ENCODE measurements around the gene DENND1B.
A peak's percentile ranks its signal among the peaks of the same experiment; 100 is the strongest.

The DENND1B gene, protein sequence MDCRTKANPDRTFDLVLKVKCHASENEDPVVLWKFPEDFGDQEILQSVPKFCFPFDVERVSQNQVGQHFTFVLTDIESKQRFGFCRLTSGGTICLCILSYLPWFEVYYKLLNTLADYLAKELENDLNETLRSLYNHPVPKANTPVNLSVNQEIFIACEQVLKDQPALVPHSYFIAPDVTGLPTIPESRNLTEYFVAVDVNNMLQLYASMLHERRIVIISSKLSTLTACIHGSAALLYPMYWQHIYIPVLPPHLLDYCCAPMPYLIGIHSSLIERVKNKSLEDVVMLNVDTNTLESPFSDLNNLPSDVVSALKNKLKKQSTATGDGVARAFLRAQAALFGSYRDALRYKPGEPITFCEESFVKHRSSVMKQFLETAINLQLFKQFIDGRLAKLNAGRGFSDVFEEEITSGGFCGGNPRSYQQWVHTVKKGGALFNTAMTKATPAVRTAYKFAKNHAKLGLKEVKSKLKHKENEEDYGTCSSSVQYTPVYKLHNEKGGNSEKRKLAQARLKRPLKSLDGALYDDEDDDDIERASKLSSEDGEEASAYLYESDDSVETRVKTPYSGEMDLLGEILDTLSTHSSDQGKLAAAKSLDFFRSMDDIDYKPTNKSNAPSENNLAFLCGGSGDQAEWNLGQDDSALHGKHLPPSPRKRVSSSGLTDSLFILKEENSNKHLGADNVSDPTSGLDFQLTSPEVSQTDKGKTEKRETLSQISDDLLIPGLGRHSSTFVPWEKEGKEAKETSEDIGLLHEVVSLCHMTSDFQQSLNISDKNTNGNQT

DNA sequence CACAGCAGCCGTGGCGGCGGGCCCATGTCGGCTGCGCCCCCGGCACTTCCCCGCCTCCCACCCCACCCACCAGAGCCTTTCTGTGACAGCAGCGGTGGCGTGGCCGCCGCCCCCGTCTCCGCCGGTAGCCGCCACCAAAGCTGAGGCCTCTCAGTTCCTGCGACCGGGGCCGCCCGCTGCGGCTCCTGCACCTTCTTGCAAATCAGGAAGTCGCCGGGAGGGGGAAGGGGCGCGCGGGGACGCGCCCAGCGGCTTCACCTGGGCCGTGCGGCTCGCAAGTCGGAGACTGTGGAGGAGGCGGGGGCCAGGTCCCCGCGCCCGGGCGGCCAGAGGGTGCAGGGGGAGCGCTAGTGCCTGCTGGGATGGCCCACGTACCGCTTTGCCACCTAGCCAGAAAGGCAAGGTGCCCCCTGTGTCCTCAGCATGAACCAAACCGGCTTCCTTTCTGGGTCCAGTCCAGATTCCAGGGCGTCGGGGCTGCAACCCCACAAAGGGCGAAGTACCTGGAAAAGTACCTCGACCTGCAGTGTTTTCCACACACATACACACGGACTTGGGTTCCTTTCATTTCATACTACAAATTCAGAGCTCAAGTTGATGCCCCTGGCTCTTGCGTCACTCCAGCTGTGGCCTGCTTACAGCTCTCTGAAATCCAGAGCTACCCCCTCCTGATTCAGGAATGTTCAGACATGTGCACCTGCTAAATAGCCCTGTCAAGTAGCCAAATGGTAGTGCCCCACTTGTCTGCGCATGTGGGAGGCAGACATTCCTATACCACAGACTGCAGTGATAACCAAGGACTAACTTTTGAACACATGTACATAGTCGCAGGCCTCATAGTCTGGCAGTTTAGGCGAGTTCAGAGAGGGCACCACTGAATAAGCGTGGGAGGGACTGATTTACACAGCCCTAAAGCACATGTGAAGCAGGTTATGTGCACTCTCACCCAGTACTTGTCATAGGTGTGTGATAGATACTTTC, at the start of gene DENND1B:
Gene DENND1B (minus strand): TSS at position 199 of the 981 bp plus-strand sequence. CDS start 325 bp downstream, outside the sequence.
- TF ChIP-seq POLR2A (IDR thresholded peaks at IDR 0.05; ENCODE audit: low read depth, low read length), result 0 out of 2 replicates have a peak, but pooled peaks have one; percentile 12
- peak; percentile 75 for FAIRE-seq
- DNase-seq (ENCODE audit: insufficient read length, low spot score), result peak; percentile 16

DNA sequence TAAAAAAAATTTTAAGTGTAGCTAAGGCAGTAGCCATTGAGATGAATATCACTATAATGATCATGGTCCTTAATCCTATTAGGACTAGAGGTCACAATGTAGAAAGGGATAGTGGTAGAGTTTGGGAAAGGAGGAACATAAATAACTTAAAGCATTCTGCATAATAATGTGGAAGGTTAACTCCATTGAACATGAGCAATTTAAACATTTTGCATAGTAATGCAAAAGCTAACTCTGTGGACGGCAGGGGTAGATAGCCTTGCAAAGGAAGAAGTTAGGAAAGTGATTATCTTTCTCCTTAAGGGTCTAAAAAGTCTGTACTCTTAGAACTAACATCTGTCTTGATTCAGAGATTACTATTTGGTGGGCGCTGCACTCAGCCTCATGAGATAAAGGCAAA, 39.0 kb upstream of the DENND1B start:
- no peak for TF ChIP-seq POLR2A (IDR thresholded peaks at IDR 0.05; ENCODE audit: low read depth, low read length)
- DNase-seq (ENCODE audit: insufficient read length, low spot score), result no peak
- FAIRE-seq, result no peak

DNA sequence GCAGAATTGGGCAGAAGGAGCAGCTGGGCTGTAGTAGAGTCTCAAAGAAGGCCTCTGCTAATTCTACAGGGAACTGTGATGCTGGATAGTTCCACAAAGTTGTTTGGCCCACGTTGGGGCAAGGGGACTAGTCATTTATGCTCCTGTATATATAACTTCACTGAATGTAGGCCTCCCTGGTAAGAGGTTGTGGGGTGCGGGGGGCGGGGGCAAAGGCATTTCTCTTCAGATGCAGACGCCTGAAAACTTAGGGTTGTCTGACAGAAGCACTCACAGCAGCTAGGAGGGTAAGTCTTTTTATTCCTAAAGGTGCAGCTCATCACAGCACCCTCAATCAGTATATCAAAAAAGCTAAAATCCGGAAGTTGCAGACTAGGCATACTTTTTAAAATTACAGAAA, 38.5 kb upstream of the DENND1B start:
- DNase-seq (ENCODE audit: insufficient read length, low spot score) (no peak), FAIRE-seq (no peak)
- no peak for TF ChIP-seq POLR2A (IDR thresholded peaks at IDR 0.05; ENCODE audit: low read depth, low read length)

DNA sequence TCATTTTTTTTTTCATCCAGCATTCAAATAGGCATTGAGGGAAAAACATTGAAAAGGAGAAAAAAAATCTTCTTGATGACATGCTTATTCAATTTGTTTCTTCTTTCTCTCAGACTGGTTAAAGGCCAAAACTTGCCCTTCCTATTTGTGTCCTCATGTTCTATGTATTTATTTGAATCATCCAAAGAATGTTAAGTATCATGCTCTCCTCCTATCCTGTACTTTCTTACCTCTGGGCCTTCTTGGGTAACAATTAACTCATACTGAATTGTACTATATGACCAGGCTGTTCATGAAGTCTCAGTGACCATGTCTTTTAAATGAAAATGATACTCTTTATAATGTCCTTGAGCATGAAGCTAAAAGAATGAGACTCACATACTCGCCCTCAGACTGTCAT, 36.5 kb upstream of the DENND1B start:
- FAIRE-seq, result no peak

DNA sequence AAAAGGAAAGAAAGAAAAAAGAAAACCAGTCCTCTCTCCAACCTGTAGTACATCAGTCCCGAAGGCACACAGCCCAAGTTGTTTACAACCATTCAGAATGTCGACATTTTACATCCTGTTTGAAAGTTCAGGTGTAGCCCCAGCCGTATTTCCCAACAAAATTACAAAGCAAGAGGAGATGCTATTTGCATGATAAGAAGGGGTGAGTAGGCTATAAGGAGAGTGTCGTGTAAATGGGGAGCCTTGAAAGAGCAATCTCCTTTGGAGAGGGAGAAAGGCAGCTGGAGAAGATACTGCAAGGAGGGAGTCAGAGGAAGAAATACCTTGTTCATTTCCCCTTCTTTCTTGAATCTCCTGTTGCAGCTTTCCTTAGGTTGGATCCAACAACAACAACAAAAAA, 35.5 kb upstream of the DENND1B start:
- FAIRE-seq (no peak), DNase-seq (ENCODE audit: insufficient read length, low spot score) (no peak)
- TF ChIP-seq POLR2A (IDR thresholded peaks at IDR 0.05; ENCODE audit: low read depth, low read length), result no peak

More for the DNA sequence above, 36.5 kb upstream of the DENND1B start:
- no peak for DNase-seq (ENCODE audit: insufficient read length, low spot score)
- no peak for TF ChIP-seq POLR2A (IDR thresholded peaks at IDR 0.05; ENCODE audit: low read depth, low read length)

DNA sequence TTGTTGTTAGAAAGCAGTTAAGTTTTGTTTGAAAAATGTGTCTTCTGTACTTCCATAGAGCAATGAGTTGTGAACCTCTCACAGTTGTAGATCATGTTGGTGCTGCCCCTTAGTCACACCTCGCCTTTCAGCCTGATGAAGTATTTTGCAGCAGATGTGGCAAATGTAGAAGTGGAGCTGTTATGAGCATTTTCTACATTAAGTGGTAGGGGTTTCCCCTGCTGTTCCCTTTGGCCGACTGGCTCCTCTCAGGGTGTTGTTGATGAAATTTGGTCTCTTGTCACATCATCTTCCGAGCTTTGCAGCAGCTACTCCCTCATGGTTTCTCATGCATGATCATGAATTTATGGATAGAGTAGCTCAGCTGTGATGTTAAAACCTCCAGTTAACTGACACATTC, 33.6 kb upstream of the DENND1B start:
- FAIRE-seq (no peak), DNase-seq (ENCODE audit: insufficient read length, low spot score) (no peak)
- TF ChIP-seq POLR2A (IDR thresholded peaks at IDR 0.05; ENCODE audit: low read depth, low read length), result no peak

DNA sequence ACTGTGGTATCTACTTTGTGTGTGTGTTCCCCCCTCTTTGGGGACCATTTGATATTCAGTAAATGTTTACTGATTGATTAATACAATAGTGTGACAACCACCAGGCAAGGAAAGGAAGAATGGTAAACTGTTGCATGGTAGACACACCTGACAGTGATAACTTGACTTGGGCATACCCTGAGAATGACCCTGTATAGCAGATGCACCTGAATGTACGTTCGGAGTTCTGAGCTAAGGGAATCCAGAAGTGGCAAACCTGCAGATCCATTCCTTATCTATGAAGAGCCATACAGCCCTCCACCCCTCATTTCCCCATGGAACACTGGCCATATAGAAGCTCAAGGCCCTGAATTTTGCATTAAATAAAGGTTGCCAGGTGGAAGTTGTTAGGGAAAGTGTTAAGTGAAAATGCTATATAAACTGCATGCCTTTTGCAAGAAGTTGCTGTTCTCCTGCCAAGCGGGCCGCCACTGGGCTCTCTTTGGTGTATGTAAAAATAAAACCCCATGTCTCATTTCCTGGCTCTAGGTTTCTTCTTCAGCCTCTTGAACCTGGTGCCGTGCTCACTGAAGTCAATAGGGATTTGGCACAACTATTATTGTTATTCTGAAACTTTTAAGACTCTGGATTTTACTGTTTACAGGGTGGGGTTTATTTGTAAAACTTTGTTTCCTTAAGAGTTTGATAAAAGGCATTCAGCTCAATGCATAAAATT, 32.6 kb upstream of the DENND1B start:
- no peak for DNase-seq (ENCODE audit: insufficient read length, low spot score)
- no peak for FAIRE-seq

DNA sequence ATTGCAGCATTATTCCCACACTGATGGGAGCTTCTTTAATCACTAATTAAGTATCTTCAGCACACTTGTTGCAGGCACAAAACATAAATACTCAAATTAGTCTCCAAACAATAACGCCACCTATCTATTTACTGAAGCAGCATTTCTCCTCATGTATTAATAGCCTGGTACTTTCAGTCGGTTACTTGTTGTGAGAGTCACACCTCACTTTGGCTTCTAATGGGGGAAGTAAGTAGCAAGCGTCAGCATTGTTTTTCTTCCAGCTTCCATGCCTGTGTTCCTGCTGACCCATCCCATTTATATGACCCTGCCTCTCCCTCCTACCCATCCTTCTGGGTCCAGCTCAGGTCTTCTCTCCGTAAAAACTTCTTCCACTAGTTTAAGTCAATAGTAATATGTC, 31.9 kb upstream of the DENND1B start:
- no peak for TF ChIP-seq POLR2A (IDR thresholded peaks at IDR 0.05; ENCODE audit: low read depth, low read length)
- FAIRE-seq, result no peak
- DNase-seq (ENCODE audit: insufficient read length, low spot score), result no peak

More for the DNA sequence above, 32.6 kb upstream of the DENND1B start:
- TF ChIP-seq POLR2A (IDR thresholded peaks at IDR 0.05; ENCODE audit: low read depth, low read length), result no peak

DNA sequence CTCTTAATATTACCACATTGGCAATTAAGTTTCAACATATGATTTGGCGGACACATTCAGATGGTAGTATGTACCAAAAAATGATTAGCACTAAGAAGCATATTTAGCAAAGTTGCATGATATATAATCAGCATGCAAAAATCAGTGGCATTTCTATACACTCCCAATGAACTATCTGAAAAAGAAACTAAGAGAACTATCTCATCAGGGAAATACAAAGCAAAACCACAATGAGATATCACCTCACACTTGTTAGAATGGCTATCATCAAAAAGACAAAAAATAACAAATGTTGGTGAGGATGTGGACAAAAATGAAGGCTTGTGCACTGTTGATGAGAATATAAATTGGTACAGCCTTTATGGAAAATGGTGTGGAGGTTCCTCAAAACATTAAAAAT, 31.4 kb upstream of the DENND1B start:
- FAIRE-seq (no peak), DNase-seq (ENCODE audit: insufficient read length, low spot score) (no peak)
- no peak for TF ChIP-seq POLR2A (IDR thresholded peaks at IDR 0.05; ENCODE audit: low read depth, low read length)

DNA sequence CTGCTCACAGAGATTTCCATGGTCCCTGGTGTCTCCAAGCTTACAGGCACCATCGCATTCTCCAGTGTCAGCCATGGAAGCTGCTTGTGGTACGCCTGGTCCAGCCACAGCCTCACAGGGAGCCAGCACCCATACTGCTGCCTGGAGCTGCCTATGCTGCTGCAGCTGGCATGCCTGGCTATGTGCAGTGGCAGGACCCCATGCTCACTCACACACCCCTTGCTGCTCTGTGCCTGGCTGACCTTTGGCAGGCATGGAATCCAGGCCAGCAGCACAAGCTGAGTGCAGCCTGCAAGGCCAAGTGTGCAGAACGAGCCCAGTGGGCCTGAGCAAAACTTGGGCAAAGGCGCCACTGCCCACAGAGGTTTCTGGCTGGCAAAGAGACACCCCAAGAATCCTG, 26.4 kb upstream of the DENND1B start:
- no peak for TF ChIP-seq POLR2A (IDR thresholded peaks at IDR 0.05; ENCODE audit: low read depth, low read length)
- DNase-seq (ENCODE audit: insufficient read length, low spot score) (no peak), FAIRE-seq (no peak)

DNA sequence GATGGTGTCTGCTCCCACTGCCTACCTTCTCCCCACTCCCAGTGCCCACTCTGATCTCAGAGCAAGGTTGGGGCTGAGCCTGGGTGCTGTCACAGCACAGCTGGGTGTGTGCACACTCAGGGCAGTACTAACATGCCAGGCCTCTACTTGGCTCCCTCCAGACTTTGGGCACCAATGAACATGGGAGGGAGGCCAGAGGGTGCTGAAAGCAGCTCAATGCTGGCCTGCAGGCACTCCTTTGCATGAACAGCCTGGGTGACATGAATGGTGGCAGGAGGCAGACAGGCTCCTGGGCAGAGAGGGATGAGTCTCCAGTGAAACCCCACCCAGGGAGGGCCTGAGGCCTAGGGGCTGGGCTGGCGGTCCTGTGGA, 25.8 kb upstream of the DENND1B start:
- TF ChIP-seq POLR2A (IDR thresholded peaks at IDR 0.05; ENCODE audit: low read depth, low read length), result no peak
- DNase-seq (ENCODE audit: insufficient read length, low spot score), result no peak
- no peak for FAIRE-seq

DNA sequence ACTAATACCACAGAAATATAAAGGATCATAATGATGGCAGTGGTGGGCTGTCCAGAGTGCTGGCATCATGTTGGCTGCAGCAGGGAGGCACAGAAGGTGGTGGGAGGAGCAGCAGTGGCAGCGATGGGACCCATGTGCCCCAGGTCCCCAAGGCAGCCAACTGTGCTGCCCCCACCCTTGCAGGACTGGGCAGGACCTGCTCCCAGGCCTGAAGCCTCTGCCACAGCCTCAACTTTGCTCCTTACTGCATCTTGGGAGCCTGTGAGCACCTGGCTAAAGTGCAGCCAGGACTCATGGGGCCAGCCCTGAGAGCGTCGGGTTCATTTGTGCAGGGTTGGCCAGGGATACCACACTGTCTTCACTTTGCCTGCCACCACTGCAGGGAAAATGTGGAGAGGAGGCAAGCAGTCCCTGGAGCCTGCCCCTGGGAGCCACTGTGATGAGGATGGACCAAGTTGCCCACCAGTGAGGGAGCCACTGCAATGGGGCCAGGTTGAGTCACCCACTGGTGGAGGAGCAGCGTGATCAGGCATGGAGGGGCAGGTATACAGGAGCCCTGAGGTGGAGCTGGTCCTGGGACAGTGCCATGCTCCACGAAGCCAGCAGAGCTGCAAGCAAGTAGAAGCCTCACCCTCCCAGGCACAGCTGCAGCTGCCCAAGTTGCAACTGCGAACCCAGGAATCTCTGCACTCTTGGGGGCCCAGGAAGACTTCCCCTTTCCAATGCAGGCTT, 25.3 kb upstream of the DENND1B start:
- DNase-seq (ENCODE audit: insufficient read length, low spot score) (no peak), FAIRE-seq (no peak)
- TF ChIP-seq POLR2A (IDR thresholded peaks at IDR 0.05; ENCODE audit: low read depth, low read length), result no peak
